HG03064 (cell line): Measurements from ENCODE around the gene SYS1.

ENCODE experiments used
- ATAC-seq: cut with Tn5 transposase; IDR thresholded peaks from one replicate; pipeline ENCODE4 v1.9.1; 2021; ENCODE audit warnings: low read depth; ENCODE audit not compliant: unreplicated experiment

SYS1 gene

GRCh38 chr20:45362804-45363610 lies at the start of gene SYS1:
Gene SYS1, plus strand, starts transcription at chr20:45363156. Its CDS starts 376 bp downstream, at chr20:45363532.
- peak; percentile 74 for ATAC-seq

GRCh38 chr20:45313943-45314342 lies 49.0 kb upstream of the SYS1 start:
- ATAC-seq = no peak

GRCh38 chr20:45315672-45316071 lies 47.3 kb upstream of the SYS1 start:
- no peak for ATAC-seq

GRCh38 chr20:45316150-45317080 lies 46.5 kb upstream of the SYS1 start:
- ATAC-seq = no peak

GRCh38 chr20:45317826-45318225 lies 45.1 kb upstream of the SYS1 start:
- no peak for ATAC-seq

- ATAC-seq = no peak
Observed at GRCh38 chr20:45318386-45318939, 44.5 kb upstream of the SYS1 start.

- ATAC-seq = no peak
Observed at GRCh38 chr20:45318948-45319347, 44.0 kb upstream of the SYS1 start.

- no peak for ATAC-seq
Observed at GRCh38 chr20:45320948-45321595, 41.9 kb upstream of the SYS1 start.

GRCh38 chr20:45322952-45323383 lies 40.0 kb upstream of the SYS1 start:
- ATAC-seq = no peak

GRCh38 chr20:45323731-45324130 lies 39.2 kb upstream of the SYS1 start:
- ATAC-seq = no peak

- ATAC-seq = no peak
Observed at GRCh38 chr20:45325371-45325770, 37.6 kb upstream of the SYS1 start.

GRCh38 chr20:45328451-45328850 lies 34.5 kb upstream of the SYS1 start:
- ATAC-seq = no peak

- ATAC-seq = no peak
Observed at GRCh38 chr20:45329497-45330319, 33.2 kb upstream of the SYS1 start.

- no peak for ATAC-seq
Observed at GRCh38 chr20:45330476-45330875, 32.5 kb upstream of the SYS1 start.

- no peak for ATAC-seq
Observed at GRCh38 chr20:45336530-45337366, 26.2 kb upstream of the SYS1 start.

- ATAC-seq = no peak
Observed at GRCh38 chr20:45337367-45338120, 25.4 kb upstream of the SYS1 start.

GRCh38 chr20:45338121-45339030 lies 24.6 kb upstream of the SYS1 start:
- ATAC-seq = no peak
